HepG2 (cell line): ENCODE data around the gene SLC1A4. TPM values are rescaled to one million over a fixed set of nuclear protein-coding genes. Genes with fewer than 3 reads are reported as not detected.

Experiments
- FOXO4 ChIP-seq: sonication (generic); formaldehyde crosslinking; conservative IDR thresholded peaks from 2 replicates; pipeline ENCODE4 v1.8.1; 2023; ENCODE audit warnings: missing genetic modification reagents
- HNRNPLL ChIP-seq: fragments of 200-400 bp; formaldehyde crosslinking; IDR thresholded peaks from 2 replicates; pipeline ENCODE4 v1.6.1; 2017; ENCODE audit warnings: mild to moderate bottlenecking, low read depth, low read length; ENCODE audit not compliant: poor library complexity, severe bottlenecking
- POLR2G ChIP-seq: fragments of 200-400 bp; formaldehyde crosslinking; IDR thresholded peaks from 2 replicates; pipeline ENCODE4 v1.6.1; 2018; ENCODE audit warnings: mild to moderate bottlenecking, low read depth, low read length, moderate library complexity
- RBM22 ChIP-seq: fragments of 200-400 bp; formaldehyde crosslinking; optimal IDR thresholded peaks from 2 replicates; pipeline ENCODE3; 2017; ENCODE audit warnings: mild to moderate bottlenecking, low read length, moderate library complexity
- ZBTB4 ChIP-seq: sonication (generic); formaldehyde crosslinking; IDR thresholded peaks from 2 replicates; pipeline ENCODE4 v1.4.0; 2020; ENCODE audit warnings: missing genetic modification reagents, mild to moderate bottlenecking, borderline replicate concordance
- polyA plus RNA-seq, 8 experiments: library from polyadenylated mRNA; depleted of rRNA in 3 of 8; stranded (reverse) in 7 of 8; unstranded in 1 of 8; fragments of >200 nt; fragmentation: Illumina TruSeq in 4 of 8; extraction: Trizol in 4 of 8; gene quantifications; 2 replicates each; pipeline versions ENCODE4 v1.2.1 to v1.2.3, GENCODE V29; 2011 to 2016; ENCODE audit warnings: low read depth in 4 of 8, missing spikeins in 1 of 8, mixed read lengths in 1 of 8; ENCODE audit not compliant: insufficient read depth in 1 of 8
- small RNA-seq, 3 experiments: library from RNA; depleted of rRNA; stranded (forward); fragments of <200 nt; gene quantifications; one replicate each; pipeline ENCODE3, GENCODE V24; 2012; ENCODE audit warnings: low read depth in 2 of 3, low replicate concordance in 1 of 3; ENCODE audit not compliant: insufficient read length in 3 of 3, insufficient read depth in 2 of 3
- total RNA-seq, 5 experiments: library from RNA; depleted of rRNA; stranded (reverse); fragments of >200 nt; fragmentation: Illumina TruSeq; extraction: Trizol; gene quantifications; 2 replicates each; pipeline ENCODE4 v1.2.3, GENCODE V29; 2016; ENCODE audit warnings: low read depth in 1 of 5

SLC1A4 gene
- total and polyA plus RNA-seq, 2 of the 13 experiments (the other 11 are each of a cell fraction or from before 2014, with no cell fraction given), result 21.0 to 39.6 TPM

- 0 out of 2 replicates have a peak, but pooled peaks have one; percentile 20 for TF ChIP-seq ZBTB4 (CRISPR knock-in tag)
- TF ChIP-seq FOXO4 (CRISPR knock-in tag), result no peak
- TF ChIP-seq HNRNPLL, result peak; percentile 19
- TF ChIP-seq POLR2G, result peak; percentile 19; the same call in 1 of the 2 replicates
- TF ChIP-seq RBM22, result peak; percentile 22
These were observed 83.2 kb downstream of the SLC1A4 start (continued) for GRCh38 chr2:65072181-65072970.

Small RNA genes lying within 50 kb of the gene (small RNA-seq; reads per million reads assigned to genes)
- 0 reads per million in 3 experiments for gene RNU6-548P

Other genes starting within 250 kb of the SLC1A4 start
- gene CEP68, start 67.0 kb downstream of the SLC1A4 start, total RNA-seq (2016; rRNA removed; fragmentation: Illumina TruSeq; extraction: Trizol), result 5.7 TPM in 2 replicates
- 9.3 and 12.5 TPM in 2 replicates for gene CEP68, start 67.0 kb downstream of the SLC1A4 start, polyA plus RNA-seq (2011; rRNA removed)
- 206 and 311 TPM in 2 replicates for gene RAB1A, start 140.7 kb downstream of the SLC1A4 start, total RNA-seq (2016; rRNA removed; fragmentation: Illumina TruSeq; extraction: Trizol)
- 174 and 226 TPM in 2 replicates for gene RAB1A, start 140.7 kb downstream of the SLC1A4 start, polyA plus RNA-seq (2011; rRNA removed)
- 100 and 211 TPM in 2 replicates for gene ACTR2, start 238.4 kb downstream of the SLC1A4 start, total RNA-seq (2016; rRNA removed; fragmentation: Illumina TruSeq; extraction: Trizol)
- gene ACTR2, start 238.4 kb downstream of the SLC1A4 start, polyA plus RNA-seq (2011; rRNA removed), result 47.2 and 51.2 TPM in 2 replicates